ENCODE data around the gene ZFYVE1.
A peak's percentile ranks its signal among the peaks of the same experiment; 100 is the strongest.

The ZFYVE1 gene

DNA sequence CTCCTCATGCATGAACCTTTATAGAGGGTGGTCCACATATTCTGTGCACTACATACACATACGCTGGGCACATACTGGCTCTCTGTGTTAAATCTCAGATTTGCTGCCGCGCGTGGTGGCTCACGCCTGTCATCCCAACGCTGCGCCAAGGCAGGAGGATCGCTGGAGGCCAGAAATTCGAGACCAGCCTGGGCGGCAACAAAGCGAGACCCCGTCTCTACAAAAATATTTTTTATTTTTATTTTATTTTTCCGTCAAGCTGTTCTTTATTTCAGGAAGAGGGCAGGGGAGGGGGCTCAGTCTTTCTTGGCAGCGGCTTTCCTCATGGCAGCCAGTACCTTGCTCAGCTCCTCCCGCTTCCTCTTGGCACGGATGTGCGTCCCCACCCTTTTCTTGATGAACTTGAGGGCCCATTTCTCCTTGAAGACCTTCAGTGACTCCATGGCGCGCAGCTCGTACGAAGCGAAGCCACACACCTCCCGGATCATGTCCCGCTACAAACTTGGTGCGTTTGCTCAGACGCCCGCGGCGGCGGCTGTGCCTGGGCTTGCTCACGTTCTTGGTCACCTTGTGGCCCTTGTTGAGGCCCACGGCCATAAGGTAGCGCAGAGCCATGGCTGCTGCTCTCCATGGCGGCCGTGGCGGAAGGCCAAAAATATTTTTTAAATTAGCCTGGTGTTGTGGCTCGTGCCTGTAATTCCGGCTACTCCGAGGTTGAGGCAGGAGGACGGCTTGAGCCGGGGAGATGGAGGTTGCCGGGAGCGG is 97.4 kb downstream of the ZFYVE1 start:
- Histone ChIP-seq H3K36me3 (ENCODE audit: control insufficient read depth, insufficient read depth, low read length) (no peaks in the 10 kb centered on the region; the same call in 1 of the 2 replicates), H3K4me3 (replicated peaks; ENCODE audit: low read depth, low read length) (no peak overlapping the region), H3K27me3 (replicated peaks; ENCODE audit: control insufficient read depth, insufficient read depth, low read length) (no peaks in the 10 kb centered on the region)
- TF ChIP-seq CTCF (IDR thresholded peaks at IDR 0.05; ENCODE audit: insufficient read depth, low read length, poor library complexity, severe bottlenecking) = no peak
- no peak for DNase-seq (ENCODE audit: extremely low read depth, insufficient read length)

- Histone ChIP-seq H3K4me3 (replicated peaks; ENCODE audit: low read depth, low read length) (no peak overlapping the region), H3K36me3 (ENCODE audit: control insufficient read depth, insufficient read depth, low read length) (no peaks in the 10 kb centered on the region; the same call in 1 of the 2 replicates), H3K27me3 (replicated peaks; ENCODE audit: control insufficient read depth, insufficient read depth, low read length) (no peaks in the 10 kb centered on the region)
- DNase-seq (ENCODE audit: extremely low read depth, insufficient read length) = no peak
- TF ChIP-seq CTCF (IDR thresholded peaks at IDR 0.05; ENCODE audit: insufficient read depth, low read length, poor library complexity, severe bottlenecking) = no peak
Observed at GRCh38 chr14:72928872-72929271, 98.0 kb downstream of the ZFYVE1 start.

GRCh38 chr14:72926292-72927028 is 100.4 kb downstream of the ZFYVE1 start, which contains the start of gene DCAF4:
TSS of gene DCAF4 (plus strand) at chr14:72926464. CDS start at chr14:72937979, 11,515 bp downstream.
- no peak for TF ChIP-seq CTCF (IDR thresholded peaks at IDR 0.05; ENCODE audit: insufficient read depth, low read length, poor library complexity, severe bottlenecking)
- H3K4me3 ChIP-seq (replicated peaks; ENCODE audit: low read depth, low read length) = peak within 1 kb of the TSS; percentile 87
- no peaks in the 10 kb centered on the region; the same call in 1 of the 2 replicates for H3K36me3 ChIP-seq (ENCODE audit: control insufficient read depth, insufficient read depth, low read length)
- peak; percentile 92 for DNase-seq (ENCODE audit: extremely low read depth, insufficient read length)
- H3K27me3 ChIP-seq (replicated peaks; ENCODE audit: control insufficient read depth, insufficient read depth, low read length) = no peaks in the 10 kb centered on the region

DNA sequence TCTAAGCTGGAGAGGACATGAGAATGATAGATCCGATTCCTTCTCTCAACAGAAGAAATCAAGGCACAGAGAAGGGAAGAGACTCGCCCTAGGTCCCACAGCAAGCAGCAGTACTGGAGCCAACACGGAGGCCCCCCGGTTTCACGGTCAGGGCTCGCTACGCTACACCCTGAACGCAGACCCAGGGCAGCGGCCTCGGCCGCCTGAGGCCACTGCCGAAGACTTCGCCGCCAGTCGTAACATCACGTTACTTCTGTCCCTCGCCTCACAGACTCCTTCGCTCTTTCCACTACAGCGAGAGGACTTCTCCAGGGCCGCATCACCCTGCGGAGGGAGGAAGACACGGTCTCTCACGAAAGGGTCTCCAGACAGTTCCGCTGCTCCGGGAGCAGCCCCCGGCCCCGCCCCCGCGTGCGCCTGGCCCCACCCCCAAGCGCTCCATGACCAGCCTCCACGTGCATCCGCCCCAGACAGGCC is 101.1 kb downstream of the ZFYVE1 start:
- Histone ChIP-seq H3K36me3 (ENCODE audit: control insufficient read depth, insufficient read depth, low read length) (no peaks in the 10 kb centered on the region; the same call in 1 of the 2 replicates), H3K27me3 (replicated peaks; ENCODE audit: control insufficient read depth, insufficient read depth, low read length) (no peaks in the 10 kb centered on the region), H3K4me3 (replicated peaks; ENCODE audit: low read depth, low read length) (peak overlapping the region; percentile 87)
- no peak for TF ChIP-seq CTCF (IDR thresholded peaks at IDR 0.05; ENCODE audit: insufficient read depth, low read length, poor library complexity, severe bottlenecking)
- no peak for DNase-seq (ENCODE audit: extremely low read depth, insufficient read length)

DNA sequence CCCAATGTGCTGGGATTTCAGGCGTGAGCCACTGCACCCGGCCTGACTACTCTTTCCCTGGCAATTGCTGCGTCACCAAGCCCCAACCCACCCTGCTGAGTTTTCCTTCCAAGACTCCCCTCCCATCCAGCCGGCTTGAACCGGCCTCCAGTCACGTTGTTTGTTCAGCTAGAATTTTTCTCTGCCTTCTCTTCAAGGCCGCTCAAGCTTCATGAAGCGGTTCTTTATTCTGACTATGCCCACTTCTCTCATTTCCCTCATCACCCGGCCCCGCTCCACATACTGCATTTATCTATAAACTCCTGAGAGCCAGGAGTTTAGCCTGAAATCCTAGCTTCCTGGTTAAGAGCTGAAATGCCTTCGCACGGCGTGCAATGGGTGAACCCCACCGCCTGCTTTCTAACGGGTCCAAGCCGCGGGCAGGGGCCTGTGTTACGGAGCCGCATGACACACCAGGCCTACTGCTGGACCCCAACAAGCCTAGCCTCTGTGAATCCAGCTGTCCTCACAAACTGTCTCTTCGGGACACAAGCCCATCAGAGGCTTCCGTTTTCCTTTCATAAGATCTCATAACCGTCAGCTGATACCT is 101.6 kb downstream of the ZFYVE1 start:
- H3K27me3 ChIP-seq (replicated peaks; ENCODE audit: control insufficient read depth, insufficient read depth, low read length) = no peaks in the 10 kb centered on the region
- H3K4me3 ChIP-seq (replicated peaks; ENCODE audit: low read depth, low read length) = peak overlapping the region; percentile 87
- DNase-seq (ENCODE audit: extremely low read depth, insufficient read length) = no peak
- TF ChIP-seq CTCF (IDR thresholded peaks at IDR 0.05; ENCODE audit: insufficient read depth, low read length, poor library complexity, severe bottlenecking) = no peak
- H3K36me3 ChIP-seq (ENCODE audit: control insufficient read depth, insufficient read depth, low read length) = no peaks in the 10 kb centered on the region; the same call in 1 of the 2 replicates
